ENCODE measurements around the gene THEMIS2.

Gene THEMIS2

GRCh38 chr1:27864264-27864895 is 8.0 kb upstream of the THEMIS2 start:
- Histone ChIP-seq H3K36me3 (ENCODE audit: insufficient read depth) (no peaks in the 10 kb centered on the region), H3K27ac (no peak overlapping the region), H3K9ac (no peak overlapping the region), H3K4me1 (ENCODE audit: low read depth, poor library complexity, severe bottlenecking) (peaks cover 7% of the 10 kb centered on the region), H3K79me2 (ENCODE audit: insufficient read depth, low read depth) (no peaks in the 10 kb centered on the region), H2AFZ (ENCODE audit: low read depth) (no peak overlapping the region), H3K4me2 (no peak overlapping the region), H3K4me3 (IDR thresholded peaks at IDR 0.05; ENCODE audit: insufficient read depth, low read depth, low read length) (no peak overlapping the region), H3K27me3 (ENCODE audit: insufficient read depth, low read depth) (no peaks in the 10 kb centered on the region), H4K20me1 (ENCODE audit: insufficient read depth) (no peaks in the 10 kb centered on the region)
- TF ChIP-seq CTCF (conservative IDR thresholded peaks at IDR 0.05; ENCODE audit: low read depth, low read length) = no peak

- H2AFZ ChIP-seq (ENCODE audit: low read depth) = no peak overlapping the region
- peaks cover 7% of the 10 kb centered on the region for H3K4me1 ChIP-seq (ENCODE audit: low read depth, poor library complexity, severe bottlenecking)
- no peak for TF ChIP-seq CTCF (conservative IDR thresholded peaks at IDR 0.05; ENCODE audit: low read depth, low read length)
- H3K27ac ChIP-seq = no peak overlapping the region
- no peaks in the 10 kb centered on the region for H3K36me3 ChIP-seq (ENCODE audit: insufficient read depth)
- no peak overlapping the region for H3K9ac ChIP-seq
- no peak overlapping the region for H3K4me3 ChIP-seq (IDR thresholded peaks at IDR 0.05; ENCODE audit: insufficient read depth, low read depth, low read length)
- no peaks in the 10 kb centered on the region for H3K79me2 ChIP-seq (ENCODE audit: insufficient read depth, low read depth)
- no peak overlapping the region for H3K4me2 ChIP-seq
- no peaks in the 10 kb centered on the region for H3K27me3 ChIP-seq (ENCODE audit: insufficient read depth, low read depth)
- H4K20me1 ChIP-seq (ENCODE audit: insufficient read depth) = no peaks in the 10 kb centered on the region
Measured at GRCh38 chr1:27865821-27866220, 6.5 kb upstream of the THEMIS2 start.

GRCh38 chr1:27868556-27868931 is 3.8 kb upstream of the THEMIS2 start:
- Histone ChIP-seq H3K79me2 (ENCODE audit: insufficient read depth, low read depth) (peaks cover 6% of the 10 kb centered on the region; the same call in 1 of the 2 replicates), H3K27ac (no peak overlapping the region), H3K4me3 (IDR thresholded peaks at IDR 0.05; ENCODE audit: insufficient read depth, low read depth, low read length) (no peak overlapping the region), H3K27me3 (ENCODE audit: insufficient read depth, low read depth) (no peaks in the 10 kb centered on the region), H2AFZ (ENCODE audit: low read depth) (no peak overlapping the region), H3K4me2 (no peak overlapping the region), H4K20me1 (ENCODE audit: insufficient read depth) (no peaks in the 10 kb centered on the region), H3K4me1 (ENCODE audit: low read depth, poor library complexity, severe bottlenecking) (peaks cover 15% of the 10 kb centered on the region), H3K9ac (no peak overlapping the region), H3K36me3 (ENCODE audit: insufficient read depth) (no peaks in the 10 kb centered on the region)
- no peak for TF ChIP-seq CTCF (conservative IDR thresholded peaks at IDR 0.05; ENCODE audit: low read depth, low read length)

GRCh38 chr1:27868932-27869718 is 3.2 kb upstream of the THEMIS2 start:
- no peak overlapping the region for H3K27ac ChIP-seq
- H3K9ac ChIP-seq = no peak overlapping the region
- no peak for TF ChIP-seq CTCF (conservative IDR thresholded peaks at IDR 0.05; ENCODE audit: low read depth, low read length)
- no peaks in the 10 kb centered on the region for H4K20me1 ChIP-seq (ENCODE audit: insufficient read depth)
- H3K27me3 ChIP-seq (ENCODE audit: insufficient read depth, low read depth) = no peaks in the 10 kb centered on the region
- no peak overlapping the region for H3K4me2 ChIP-seq
- H3K4me3 ChIP-seq (IDR thresholded peaks at IDR 0.05; ENCODE audit: insufficient read depth, low read depth, low read length) = no peak overlapping the region
- H2AFZ ChIP-seq (ENCODE audit: low read depth) = no peak overlapping the region; the same call in 1 of the 2 replicates
- no peaks in the 10 kb centered on the region for H3K36me3 ChIP-seq (ENCODE audit: insufficient read depth)
- H3K79me2 ChIP-seq (ENCODE audit: insufficient read depth, low read depth) = peaks cover 12% of the 10 kb centered on the region; the same call in 1 of the 2 replicates
- H3K4me1 ChIP-seq (ENCODE audit: low read depth, poor library complexity, severe bottlenecking) = peaks cover 18% of the 10 kb centered on the region

Data from KMS-11 (cell line).